ENCODE data around the gene CHAD.

DNA sequence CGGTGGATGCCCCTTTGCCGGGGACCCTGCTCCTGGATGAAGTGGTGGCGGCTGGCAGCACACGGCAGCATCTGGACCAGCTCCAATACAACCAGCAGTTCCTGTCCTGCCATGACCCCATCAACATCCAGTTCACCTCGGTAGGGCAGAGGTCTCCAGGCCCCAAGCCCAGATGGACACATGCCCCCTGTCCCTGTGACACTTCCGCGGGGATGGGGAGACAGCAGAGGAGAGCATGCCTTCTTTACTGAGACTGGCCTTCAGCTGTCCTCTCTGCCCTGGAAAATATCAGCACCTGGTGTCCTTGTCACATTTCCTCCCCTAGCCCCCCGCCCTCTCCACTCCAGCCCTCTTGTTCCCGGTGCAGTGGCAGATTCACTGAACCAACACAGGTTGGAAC lies 6.2 kb downstream of the CHAD start:
- no peak for TF ChIP-seq EP300 (IDR thresholded peaks at IDR 0.05)
- TF ChIP-seq, protein P1, sequence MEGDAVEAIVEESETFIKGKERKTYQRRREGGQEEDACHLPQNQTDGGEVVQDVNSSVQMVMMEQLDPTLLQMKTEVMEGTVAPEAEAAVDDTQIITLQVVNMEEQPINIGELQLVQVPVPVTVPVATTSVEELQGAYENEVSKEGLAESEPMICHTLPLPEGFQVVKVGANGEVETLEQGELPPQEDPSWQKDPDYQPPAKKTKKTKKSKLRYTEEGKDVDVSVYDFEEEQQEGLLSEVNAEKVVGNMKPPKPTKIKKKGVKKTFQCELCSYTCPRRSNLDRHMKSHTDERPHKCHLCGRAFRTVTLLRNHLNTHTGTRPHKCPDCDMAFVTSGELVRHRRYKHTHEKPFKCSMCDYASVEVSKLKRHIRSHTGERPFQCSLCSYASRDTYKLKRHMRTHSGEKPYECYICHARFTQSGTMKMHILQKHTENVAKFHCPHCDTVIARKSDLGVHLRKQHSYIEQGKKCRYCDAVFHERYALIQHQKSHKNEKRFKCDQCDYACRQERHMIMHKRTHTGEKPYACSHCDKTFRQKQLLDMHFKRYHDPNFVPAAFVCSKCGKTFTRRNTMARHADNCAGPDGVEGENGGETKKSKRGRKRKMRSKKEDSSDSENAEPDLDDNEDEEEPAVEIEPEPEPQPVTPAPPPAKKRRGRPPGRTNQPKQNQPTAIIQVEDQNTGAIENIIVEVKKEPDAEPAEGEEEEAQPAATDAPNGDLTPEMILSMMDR (IDR thresholded peaks at IDR 0.05), result no peak
- no peak for TF ChIP-seq POLR2A (IDR thresholded peaks at IDR 0.05)

Data from tibial nerve (tissue), 4 donors.